GM13977 (cell line): ENCODE results near the gene PPP1R9B.

Source experiments
- DNase-seq: peaks from one replicate; pipeline ENCODE4 v3.0.0; 2012; ENCODE audit warnings: low spot score
- CTCF ChIP-seq: IDR thresholded peaks from 2 replicates; pipeline ENCODE4 v1.5.1; 2012; ENCODE audit warnings: mild to moderate bottlenecking, control low read depth; ENCODE audit not compliant: insufficient read depth; ENCODE audit errors: extremely low read depth, missing control alignments
- in situ Hi-C: fragments of 300-500 bp; cut with MboI; formaldehyde crosslinking; loops from one replicate; pipeline ENCODE4 v1.12.0; 2022; ENCODE audit warnings: low sequenced_read_pairs, low pct_unique_long_range_greater_than_20kb, mixed read lengths, inconsistent platforms; ENCODE audit not compliant: unreplicated experiment

Gene PPP1R9B

GRCh38 chr17:50109785-50110184, 40.7 kb downstream of the PPP1R9B start:
- in situ Hi-C loops: no loop called here
- no peak for TF ChIP-seq CTCF
- DNase-seq: no peak

DNA sequence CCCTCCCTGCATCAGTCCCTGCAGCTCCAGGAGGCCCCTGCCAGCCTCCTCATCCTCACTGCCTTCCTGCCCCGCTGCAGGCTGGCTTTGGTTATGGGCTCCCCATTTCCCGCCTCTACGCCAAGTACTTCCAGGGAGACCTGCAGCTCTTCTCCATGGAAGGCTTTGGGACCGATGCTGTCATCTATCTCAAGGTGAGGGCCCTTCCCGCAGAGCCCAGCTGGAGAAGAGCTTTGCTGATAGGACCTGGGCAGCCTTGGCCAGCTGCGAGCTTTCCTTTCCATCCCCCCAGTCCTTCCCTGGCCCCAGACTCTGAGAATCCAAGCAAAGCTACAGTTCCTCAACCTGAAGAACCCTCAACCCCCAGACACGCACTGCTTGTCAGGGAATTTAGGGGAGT, 41.3 kb downstream of the PPP1R9B start:
- TF ChIP-seq CTCF: no peak
- in situ Hi-C loops: no loop called here
- no peak for DNase-seq

DNA sequence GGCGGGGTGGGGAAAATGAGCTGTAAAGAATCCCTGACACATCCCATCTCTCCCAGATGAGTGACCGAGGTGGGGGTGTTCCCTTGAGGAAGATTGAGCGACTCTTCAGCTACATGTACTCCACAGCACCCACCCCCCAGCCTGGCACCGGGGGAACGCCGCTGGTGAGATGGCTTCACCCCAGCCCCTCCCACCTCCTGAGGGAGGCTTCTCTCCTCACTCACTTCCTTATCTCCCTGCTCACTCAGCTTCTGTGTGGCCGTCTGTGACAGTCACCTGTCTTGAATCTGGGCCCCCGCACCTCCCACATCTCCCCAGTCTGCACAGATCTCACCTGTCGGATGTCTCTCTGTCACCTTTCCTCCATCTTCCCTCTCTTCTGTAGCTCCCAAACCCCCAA, 41.9 kb downstream of the PPP1R9B start:
- DNase-seq: no peak
- in situ Hi-C loops: no loop called here
- TF ChIP-seq CTCF: no peak

GRCh38 chr17:50107790-50108414, 42.6 kb downstream of the PPP1R9B start:
- no peak for DNase-seq
- in situ Hi-C loops: no loop called here
- no peak for TF ChIP-seq CTCF

DNA sequence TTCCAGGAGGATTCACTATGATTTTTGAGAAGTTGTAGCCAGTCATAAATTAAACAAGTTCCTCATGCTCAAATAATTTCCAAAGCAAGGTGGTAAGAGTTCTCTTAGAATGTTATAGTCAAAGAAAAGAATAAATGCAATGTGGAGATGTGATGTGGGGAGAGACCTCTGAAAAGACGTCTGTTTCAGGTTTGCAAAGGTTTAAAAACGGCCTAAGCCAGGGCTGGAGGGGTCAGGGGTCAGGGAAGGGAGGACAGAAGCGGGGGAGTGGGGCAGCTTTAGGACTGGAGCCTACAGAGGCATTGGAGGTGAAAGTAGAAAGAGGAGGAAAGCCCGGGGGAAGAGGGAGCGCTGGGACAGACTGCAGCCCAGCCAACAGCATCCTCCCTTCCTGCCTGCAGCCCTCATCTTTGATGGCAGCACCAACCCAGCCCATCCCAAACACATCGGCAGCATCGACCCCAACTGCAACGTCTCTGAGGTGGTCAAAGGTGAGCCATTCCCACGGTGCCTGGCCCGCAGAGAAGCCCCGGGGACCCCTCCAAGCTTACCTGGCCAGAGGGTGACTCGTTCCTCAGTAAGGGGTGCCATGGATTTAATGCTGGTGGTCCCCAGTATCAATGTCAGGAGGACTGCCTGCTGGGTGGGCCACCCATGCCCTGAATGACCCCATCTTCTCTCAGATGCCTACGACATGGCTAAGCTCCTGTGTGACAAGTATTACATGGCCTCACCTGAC, 43.9 kb downstream of the PPP1R9B start:
- no peak for DNase-seq
- no peak for TF ChIP-seq CTCF
- in situ Hi-C loops: no loop called here

DNA sequence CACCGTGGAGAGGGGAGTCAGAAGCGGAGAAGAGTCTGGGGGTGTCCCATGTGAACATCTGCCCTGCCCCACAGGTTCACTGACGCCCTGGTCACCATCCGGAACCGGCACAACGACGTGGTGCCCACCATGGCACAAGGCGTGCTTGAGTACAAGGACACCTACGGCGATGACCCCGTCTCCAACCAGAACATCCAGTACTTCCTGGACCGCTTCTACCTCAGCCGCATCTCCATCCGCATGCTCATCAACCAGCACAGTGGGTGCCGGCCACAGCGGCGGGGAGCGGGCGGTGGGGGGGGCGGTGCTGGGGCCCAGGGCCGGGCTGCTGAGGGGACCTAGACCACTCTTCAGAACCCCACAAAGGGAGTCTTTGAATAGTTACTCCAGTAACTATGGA, 44.7 kb downstream of the PPP1R9B start:
- no peak for TF ChIP-seq CTCF
- in situ Hi-C loops: no loop called here
- DNase-seq: no peak
